Measurements from ENCODE around the gene KAZN.
A peak's percentile ranks its signal among the peaks of the same experiment; 100 is the strongest.

KAZN gene

DNA sequence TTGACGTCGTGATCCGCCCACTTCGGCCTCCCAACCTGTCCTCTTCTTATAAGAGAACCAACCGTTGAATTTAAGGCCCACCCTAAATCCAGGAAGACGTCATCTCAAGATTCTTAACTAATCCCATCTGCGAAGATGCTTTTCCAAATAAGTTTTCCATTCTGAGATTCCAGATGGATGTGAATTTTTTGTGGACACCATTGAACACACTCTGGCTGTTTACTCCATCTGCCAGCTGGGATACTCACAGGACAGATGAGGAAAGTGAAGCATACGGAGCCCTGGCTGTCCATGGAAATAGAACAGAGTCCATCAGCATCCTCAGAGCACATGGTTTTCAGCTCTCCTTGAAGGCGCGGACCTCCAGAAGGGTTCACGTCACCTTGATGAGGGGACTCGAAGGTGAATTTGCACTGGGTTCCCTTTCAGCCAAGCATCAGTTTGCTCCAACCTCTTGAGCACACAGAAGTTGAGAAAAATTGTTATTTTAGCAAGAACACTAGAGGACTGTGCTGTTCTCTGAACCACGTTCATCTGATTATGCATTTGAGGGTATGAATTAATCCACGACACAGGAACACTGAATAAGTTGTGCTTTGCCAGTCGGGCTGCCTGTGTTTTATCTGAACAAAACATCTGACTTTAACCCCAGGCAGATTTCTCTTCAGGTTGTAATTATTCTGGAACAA is 68.6 kb downstream of the KAZN start:
- TF ChIP-seq CTCF (IDR thresholded peaks at IDR 0.05; ENCODE audit: insufficient read depth, low read length, poor library complexity, severe bottlenecking) = no peak
- DNase-seq (ENCODE audit: extremely low read depth, insufficient read length) = no peak
- no peak overlapping the region for H3K4me3 ChIP-seq (replicated peaks; ENCODE audit: low read depth, low read length)
- H3K36me3 ChIP-seq (ENCODE audit: control insufficient read depth, insufficient read depth, low read length) = no peaks in the 10 kb centered on the region
- H3K27me3 ChIP-seq (replicated peaks; ENCODE audit: control insufficient read depth, insufficient read depth, low read length) = no peaks in the 10 kb centered on the region

DNA sequence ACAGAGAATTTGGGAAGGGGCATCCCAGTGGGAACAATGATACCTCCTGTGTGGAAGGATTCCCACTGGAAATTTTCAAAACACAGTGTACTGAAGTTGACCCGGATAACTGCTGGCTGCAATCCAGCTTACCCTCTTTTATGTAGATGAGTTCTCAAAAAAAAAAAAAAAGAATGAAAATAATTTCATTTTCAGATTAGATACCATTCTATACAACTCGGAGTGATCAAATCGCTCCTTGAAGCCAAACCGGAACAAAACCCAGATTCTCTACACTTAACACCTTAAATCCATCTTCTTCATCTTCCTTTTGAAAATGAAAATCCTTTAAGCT is 69.1 kb downstream of the KAZN start:
- no peaks in the 10 kb centered on the region for H3K36me3 ChIP-seq (ENCODE audit: control insufficient read depth, insufficient read depth, low read length)
- H3K4me3 ChIP-seq (replicated peaks; ENCODE audit: low read depth, low read length) = no peak overlapping the region
- TF ChIP-seq CTCF (IDR thresholded peaks at IDR 0.05; ENCODE audit: insufficient read depth, low read length, poor library complexity, severe bottlenecking) = no peak
- no peak for DNase-seq (ENCODE audit: extremely low read depth, insufficient read length)
- H3K27me3 ChIP-seq (replicated peaks; ENCODE audit: control insufficient read depth, insufficient read depth, low read length) = no peaks in the 10 kb centered on the region

GRCh38 chr1:14668538-14668937 is 70.1 kb downstream of the KAZN start:
- no peak for TF ChIP-seq CTCF (IDR thresholded peaks at IDR 0.05; ENCODE audit: insufficient read depth, low read length, poor library complexity, severe bottlenecking)
- no peak for DNase-seq (ENCODE audit: extremely low read depth, insufficient read length)
- H3K4me3 ChIP-seq (replicated peaks; ENCODE audit: low read depth, low read length) = no peak overlapping the region
- no peaks in the 10 kb centered on the region for H3K27me3 ChIP-seq (replicated peaks; ENCODE audit: control insufficient read depth, insufficient read depth, low read length)
- H3K36me3 ChIP-seq (ENCODE audit: control insufficient read depth, insufficient read depth, low read length) = no peaks in the 10 kb centered on the region

- Histone ChIP-seq H3K27me3 (replicated peaks; ENCODE audit: control insufficient read depth, insufficient read depth, low read length) (no peaks in the 10 kb centered on the region), H3K36me3 (ENCODE audit: control insufficient read depth, insufficient read depth, low read length) (no peaks in the 10 kb centered on the region), H3K4me3 (replicated peaks; ENCODE audit: low read depth, low read length) (no peak overlapping the region)
- TF ChIP-seq CTCF (IDR thresholded peaks at IDR 0.05; ENCODE audit: insufficient read depth, low read length, poor library complexity, severe bottlenecking) = no peak
- DNase-seq (ENCODE audit: extremely low read depth, insufficient read length) = peak; percentile 44
Observed at GRCh38 chr1:14672005-14672404, 73.5 kb downstream of the KAZN start.

DNA sequence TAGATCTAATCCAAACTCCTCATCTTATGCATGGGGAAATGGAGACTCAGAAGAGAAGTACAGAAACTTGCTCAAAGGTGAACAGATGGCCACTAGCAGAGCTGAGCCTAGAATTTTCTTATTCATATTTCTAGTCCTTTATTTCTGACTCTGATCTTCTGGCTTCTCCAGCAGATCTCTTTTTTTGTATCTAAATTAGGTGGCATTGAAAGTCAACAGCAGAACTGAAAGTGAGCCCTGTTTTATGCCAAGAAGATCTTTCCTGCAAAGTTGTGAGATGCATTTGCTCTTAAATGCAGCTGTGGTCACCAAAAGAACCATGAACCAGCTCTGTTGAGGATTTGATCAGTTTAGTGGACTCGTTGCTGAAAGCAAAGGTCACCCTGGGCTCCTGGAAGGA is 75.5 kb downstream of the KAZN start:
- DNase-seq (ENCODE audit: extremely low read depth, insufficient read length) = no peak
- no peak for TF ChIP-seq CTCF (IDR thresholded peaks at IDR 0.05; ENCODE audit: insufficient read depth, low read length, poor library complexity, severe bottlenecking)
- no peaks in the 10 kb centered on the region for H3K27me3 ChIP-seq (replicated peaks; ENCODE audit: control insufficient read depth, insufficient read depth, low read length)
- H3K36me3 ChIP-seq (ENCODE audit: control insufficient read depth, insufficient read depth, low read length) = no peaks in the 10 kb centered on the region
- H3K4me3 ChIP-seq (replicated peaks; ENCODE audit: low read depth, low read length) = no peak overlapping the region

DNA sequence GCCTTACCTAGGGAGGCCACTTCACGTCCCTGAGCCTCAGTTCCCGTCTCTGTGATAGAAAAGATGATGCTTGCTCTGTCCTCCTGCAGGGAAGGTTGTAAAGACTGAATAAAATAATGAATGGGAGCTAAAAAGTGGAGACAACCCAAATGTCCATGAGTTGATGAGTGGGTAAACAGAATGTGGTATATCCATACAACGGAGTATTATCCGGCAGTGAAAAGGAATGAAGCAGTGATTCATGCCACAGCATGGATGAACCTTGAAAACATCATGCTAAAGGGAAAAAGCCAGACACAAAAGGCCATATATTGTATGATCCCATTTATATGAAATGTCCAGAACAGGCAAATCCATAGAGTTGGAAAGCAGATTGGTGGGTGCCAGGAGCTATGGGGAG is 77.9 kb downstream of the KAZN start:
- no peak overlapping the region for H3K4me3 ChIP-seq (replicated peaks; ENCODE audit: low read depth, low read length)
- DNase-seq (ENCODE audit: extremely low read depth, insufficient read length) = no peak
- no peaks in the 10 kb centered on the region for H3K36me3 ChIP-seq (ENCODE audit: control insufficient read depth, insufficient read depth, low read length)
- no peak for TF ChIP-seq CTCF (IDR thresholded peaks at IDR 0.05; ENCODE audit: insufficient read depth, low read length, poor library complexity, severe bottlenecking)
- no peaks in the 10 kb centered on the region for H3K27me3 ChIP-seq (replicated peaks; ENCODE audit: control insufficient read depth, insufficient read depth, low read length)
